Liver (tissue), 9 donors: Measurements from ENCODE around the gene TM9SF4. TPM values are rescaled to one million over a fixed set of nuclear protein-coding genes. Genes with fewer than 3 reads are reported as not detected.

ENCODE experiments used
- DNase-seq: peaks from one replicate; pipeline ENCODE4 v3.0.0-alpha.2; 2017; ENCODE audit warnings: low spot score
- H3K27ac ChIP-seq, 2 donors: one replicate each; pipeline ENCODE4 v1.7.0; 2013; ENCODE audit warnings: inconsistent platforms in 2 of 2, low read length in 2 of 2, control low read depth in 1 of 2, low read depth in 1 of 2, mild to moderate bottlenecking in 1 of 2
- H3K27me3 ChIP-seq, 4 donors: one replicate each; pipeline versions ENCODE4 v1.6.1 to v1.7.0; 2013; ENCODE audit warnings: low read length in 3 of 4, inconsistent platforms in 1 of 4, mild to moderate bottlenecking in 1 of 4, moderate library complexity in 1 of 4; ENCODE audit not compliant: control insufficient read depth in 4 of 4, insufficient read depth in 4 of 4
- H3K36me3 ChIP-seq, 4 donors: one replicate each; pipeline versions ENCODE4 v1.6.1 to v1.7.0; 2013; ENCODE audit warnings: low read length in 3 of 4, mild to moderate bottlenecking in 3 of 4, low read depth in 1 of 4, moderate library complexity in 1 of 4; ENCODE audit not compliant: control insufficient read depth in 4 of 4, insufficient read depth in 3 of 4
- H3K4me1 ChIP-seq, 4 donors: one replicate each; pipeline versions ENCODE4 v1.6.1 to v1.7.0; 2013; ENCODE audit warnings: low read length in 3 of 4, mild to moderate bottlenecking in 3 of 4, moderate library complexity in 1 of 4; ENCODE audit not compliant: control insufficient read depth in 4 of 4, insufficient read depth in 4 of 4
- H3K4me3 ChIP-seq, 3 donors: one replicate each; pipeline versions ENCODE4 v1.6.1 to v1.7.0; 2013; ENCODE audit warnings: low read length in 3 of 3, control low read depth in 1 of 3, low read depth in 1 of 3, mild to moderate bottlenecking in 1 of 3
- H3K9ac ChIP-seq, 2 donors: one replicate each; pipeline ENCODE4 v1.7.0; 2013; ENCODE audit warnings: low read length in 2 of 2, mild to moderate bottlenecking in 2 of 2, moderate library complexity in 2 of 2, control low read depth in 1 of 2, low read depth in 1 of 2
- H3K9me3 ChIP-seq, 4 donors: one replicate each; pipeline versions ENCODE4 v1.6.1 to v1.7.0; 2013; ENCODE audit warnings: low read length in 3 of 4; ENCODE audit not compliant: control insufficient read depth in 4 of 4
- CTCF ChIP-seq: fragments of 150-350 bp; IDR thresholded peaks from 2 replicates; pipeline ENCODE4 v1.5.1; 2017; ENCODE audit warnings: improper control_type of control experiment, low read depth, low read length; ENCODE audit not compliant: missing input control
- EGR1 ChIP-seq, 2 donors: IDR thresholded peaks; 2 replicates each; pipeline ENCODE4 v1.6.1; 2016 to 2018; ENCODE audit warnings: antibody characterized with exemption in 2 of 2, low read depth in 2 of 2
- FOXA1 ChIP-seq: IDR thresholded peaks from 2 replicates; pipeline ENCODE4 v1.6.1; 2016; ENCODE audit warnings: antibody characterized with exemption
- GABPA ChIP-seq, 2 donors: IDR thresholded peaks in 1 of 2; conservative IDR thresholded peaks in 1 of 2; 2 replicates each; pipeline ENCODE4 v1.6.1; 2016; ENCODE audit warnings: antibody characterized with exemption in 2 of 2, mild to moderate bottlenecking in 1 of 2, moderate library complexity in 1 of 2
- HNF4A ChIP-seq, 2 donors: conservative IDR thresholded peaks; 2 replicates each; pipeline ENCODE4 v1.6.1; 2016; ENCODE audit warnings: antibody characterized with exemption in 2 of 2, mild to moderate bottlenecking in 2 of 2
- JUND ChIP-seq, 2 donors: IDR thresholded peaks; 2 replicates each; pipeline ENCODE4 v1.6.1; 2016; ENCODE audit warnings: antibody characterized with exemption in 2 of 2
- NR2F2 ChIP-seq: IDR thresholded peaks from 2 replicates; pipeline ENCODE4 v1.6.1; 2016; ENCODE audit warnings: antibody characterized with exemption
- REST ChIP-seq: IDR thresholded peaks from 2 replicates; pipeline ENCODE4 v1.6.1; 2016; ENCODE audit warnings: antibody characterized with exemption, mild to moderate bottlenecking
- RXRA ChIP-seq, 2 donors: IDR thresholded peaks; 2 replicates each; pipeline ENCODE4 v1.6.1; 2017 to 2018; ENCODE audit warnings: antibody characterized with exemption in 2 of 2, mild to moderate bottlenecking in 1 of 2
- SP1 ChIP-seq: IDR thresholded peaks from 2 replicates; pipeline ENCODE4 v1.6.1; 2018; ENCODE audit warnings: antibody characterized with exemption, mild to moderate bottlenecking
- TAF1 ChIP-seq: conservative IDR thresholded peaks from 2 replicates; pipeline ENCODE4 v1.6.1; 2016; ENCODE audit warnings: antibody characterized with exemption, mild to moderate bottlenecking
- YY1 ChIP-seq: IDR thresholded peaks from 2 replicates; pipeline ENCODE4 v1.6.1; 2016; ENCODE audit warnings: antibody characterized with exemption, mild to moderate bottlenecking
- WGBS: extraction: QIAGEN DNeasy Blood & Tissue Kit; methylation state at CpG from one replicate; pipeline ENCODE4 v1.1.7; 2013; 5-methylcytosine and 5-hydroxymethylcytosine counted together
- polyA plus RNA-seq, 2 donors: library from polyadenylated mRNA; stranded (reverse) in 1 of 2; unstranded in 1 of 2; fragments of 200-250 nt in 1 of 2; fragments of >200 nt in 1 of 2; fragmentation: Nextera tagmentation in 1 of 2; extraction: Ambion mirVana in 1 of 2; gene quantifications; one replicate each; pipeline versions ENCODE4 v1.2.1 to v1.2.3, GENCODE V29; 2013 to 2015
- total RNA-seq, 2 donors: library from RNA; depleted of rRNA; stranded (reverse); fragments of >200 nt; gene quantifications; one replicate each; pipeline ENCODE4 v1.2.3, GENCODE V29; 2014
- TF ChIP-seq, protein P1 (sequence below): IDR thresholded peaks from 2 replicates; pipeline ENCODE4 v1.6.1; 2016; ENCODE audit warnings: antibody characterized with exemption
- TF ChIP-seq, protein P2 (sequence below): IDR thresholded peaks from 2 replicates; pipeline ENCODE4 v1.6.1; 2016; ENCODE audit warnings: antibody characterized with exemption
- TF ChIP-seq, protein P3 (sequence below): IDR thresholded peaks from 2 replicates; pipeline ENCODE4 v1.6.1; 2016; ENCODE audit warnings: antibody characterized with exemption
- donor health status: healthy.
- donor health status: healthy.
- donor health status: healthy.
- donor health status: healthy.
- donor health status: healthy.

Gene TM9SF4
- total and polyA plus RNA-seq, 4 donors = 15.9 to 26.2 (median 22.2) TPM

DNA sequence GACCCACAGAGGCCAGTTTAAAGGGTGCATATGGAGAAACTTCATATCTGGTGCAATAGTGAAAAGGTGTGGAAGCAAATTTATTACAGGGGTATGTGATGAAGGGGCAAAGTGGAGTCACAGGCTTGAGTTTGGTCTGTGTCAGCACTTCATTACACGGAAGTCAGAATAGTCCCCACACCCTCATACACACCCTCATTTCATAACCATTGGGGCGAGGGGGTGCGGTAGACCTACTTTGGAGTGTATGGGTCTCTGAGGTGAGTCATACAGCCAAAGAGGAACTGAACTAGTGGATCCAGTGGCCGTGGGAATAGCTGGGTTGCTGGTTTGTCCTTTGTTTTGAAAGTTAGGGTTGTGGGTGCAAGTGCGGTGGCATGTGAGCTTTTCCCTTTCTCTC lies 3.3 kb downstream of the TM9SF4 start:
- Histone ChIP-seq H3K36me3 (peaks cover 0 to 6% (median 3%) of the 10 kb centered on the region in 4 donors), H3K27me3 (no peaks in the 10 kb centered on the region), H3K9ac (no peak overlapping the region), H3K4me1 (peaks cover 5 to 31% (median 20%) of the 10 kb centered on the region in 4 donors), H3K9me3 (no peaks in the 10 kb centered on the region), H3K27ac (no peak overlapping the region), H3K4me3 (no peak overlapping the region)
- 79% methylated on average over 5 of the region's 5 CpGs for WGBS
- no peak for TF ChIP-seq NR2F2
- TF ChIP-seq HNF4A (conservative IDR thresholded peaks at IDR 0.05) = no peak
- TF ChIP-seq, protein P1, sequence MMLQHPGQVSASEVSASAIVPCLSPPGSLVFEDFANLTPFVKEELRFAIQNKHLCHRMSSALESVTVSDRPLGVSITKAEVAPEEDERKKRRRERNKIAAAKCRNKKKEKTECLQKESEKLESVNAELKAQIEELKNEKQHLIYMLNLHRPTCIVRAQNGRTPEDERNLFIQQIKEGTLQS = no peak
- no peak for TF ChIP-seq JUND (IDR thresholded peaks at IDR 0.05)
- TF ChIP-seq FOXA1 = no peak
- TF ChIP-seq RXRA (IDR thresholded peaks at IDR 0.05) = no peak
- no peak for TF ChIP-seq YY1
- TF ChIP-seq, protein P2, sequence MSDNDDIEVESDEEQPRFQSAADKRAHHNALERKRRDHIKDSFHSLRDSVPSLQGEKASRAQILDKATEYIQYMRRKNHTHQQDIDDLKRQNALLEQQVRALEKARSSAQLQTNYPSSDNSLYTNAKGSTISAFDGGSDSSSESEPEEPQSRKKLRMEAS = no peak
- no peak for TF ChIP-seq GABPA (IDR thresholded peaks at IDR 0.05 in 1 of 2, conservative IDR thresholded peaks at IDR 0.05 in 1 of 2)
- TF ChIP-seq CTCF = no peak
- TF ChIP-seq, protein P3, sequence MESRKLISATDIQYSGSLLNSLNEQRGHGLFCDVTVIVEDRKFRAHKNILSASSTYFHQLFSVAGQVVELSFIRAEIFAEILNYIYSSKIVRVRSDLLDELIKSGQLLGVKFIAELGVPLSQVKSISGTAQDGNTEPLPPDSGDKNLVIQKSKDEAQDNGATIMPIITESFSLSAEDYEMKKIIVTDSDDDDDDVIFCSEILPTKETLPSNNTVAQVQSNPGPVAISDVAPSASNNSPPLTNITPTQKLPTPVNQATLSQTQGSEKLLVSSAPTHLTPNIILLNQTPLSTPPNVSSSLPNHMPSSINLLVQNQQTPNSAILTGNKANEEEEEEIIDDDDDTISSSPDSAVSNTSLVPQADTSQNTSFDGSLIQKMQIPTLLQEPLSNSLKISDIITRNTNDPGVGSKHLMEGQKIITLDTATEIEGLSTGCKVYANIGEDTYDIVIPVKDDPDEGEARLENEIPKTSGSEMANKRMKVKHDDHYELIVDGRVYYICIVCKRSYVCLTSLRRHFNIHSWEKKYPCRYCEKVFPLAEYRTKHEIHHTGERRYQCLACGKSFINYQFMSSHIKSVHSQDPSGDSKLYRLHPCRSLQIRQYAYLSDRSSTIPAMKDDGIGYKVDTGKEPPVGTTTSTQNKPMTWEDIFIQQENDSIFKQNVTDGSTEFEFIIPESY = no peak
- TF ChIP-seq EGR1 (IDR thresholded peaks at IDR 0.05; ENCODE audit: low read depth in 2 of 2) = no peak
- no peak for TF ChIP-seq SP1
- TF ChIP-seq REST = no peak
- no peak for TF ChIP-seq TAF1
- no peak for DNase-seq
